Smooth muscle cell (in vitro differentiated cells): ENCODE measurements around the gene NR0B2. TPM values are rescaled to one million over a fixed set of nuclear protein-coding genes. Genes with fewer than 3 reads are reported as not detected.

Source experiments
- DNase-seq: peaks from one replicate; lab custom pipeline; 2025; ENCODE audit not compliant: unreplicated experiment; lab: John Stamatoyannopoulos, UW
- H2AFZ ChIP-seq: fragments of 200-600 bp; sonication (generic); 2 replicates; pipeline ENCODE4 v1.6.0; 2016; ENCODE audit warnings: antibody characterized with exemption, low read depth, mild to moderate bottlenecking
- H3F3A ChIP-seq: fragments of 200-600 bp; sonication (generic); 2 replicates; pipeline ENCODE4 v1.6.0; 2017; ENCODE audit warnings: antibody characterized with exemption, low read depth
- H3K27ac ChIP-seq: fragments of 200-600 bp; sonication (generic); 2 replicates; pipeline ENCODE4 v1.5.1; 2016; ENCODE audit warnings: low read depth, mild to moderate bottlenecking
- H3K27me3 ChIP-seq: fragments of 200-600 bp; sonication (generic); 2 replicates; pipeline ENCODE4 v1.6.1; 2016; ENCODE audit warnings: low read depth, mild to moderate bottlenecking
- H3K36me3 ChIP-seq: fragments of 200-600 bp; sonication (generic); 2 replicates; pipeline ENCODE4 v1.5.1; 2016; ENCODE audit warnings: low read depth
- H3K4me1 ChIP-seq: fragments of 200-600 bp; sonication (generic); 2 replicates; pipeline ENCODE4 v1.5.1; 2016; ENCODE audit warnings: low read depth
- H3K4me2 ChIP-seq: fragments of 200-600 bp; sonication (generic); 2 replicates; pipeline ENCODE4 v1.6.0; 2016; ENCODE audit warnings: mild to moderate bottlenecking
- H3K4me3 ChIP-seq: fragments of 200-600 bp; sonication (generic); 2 replicates; pipeline ENCODE4 v1.5.1; 2016; ENCODE audit warnings: mild to moderate bottlenecking
- H3K79me2 ChIP-seq: fragments of 200-600 bp; sonication (generic); 2 replicates; pipeline ENCODE4 v1.6.0; 2016; ENCODE audit warnings: low read depth, mild to moderate bottlenecking
- H3K9ac ChIP-seq: fragments of 200-600 bp; sonication (generic); 2 replicates; pipeline ENCODE4 v1.6.0; 2016; ENCODE audit warnings: low read depth
- H3K9me3 ChIP-seq: fragments of 200-600 bp; sonication (generic); replicated peaks from 2 replicates; pipeline ENCODE4 v1.5.1; 2016; ENCODE audit warnings: low read depth
- H4K20me1 ChIP-seq: fragments of 200-600 bp; sonication (generic); 2 replicates; pipeline ENCODE4 v1.6.0; 2016; ENCODE audit warnings: low read depth
- WGBS: methylation state at CpG from one replicate; pipeline ENCODE4 v1.1.7; 2016; ENCODE audit warnings: low lambda C conversion rate; 5-methylcytosine and 5-hydroxymethylcytosine counted together
- polyA plus RNA-seq: library from polyadenylated mRNA; unstranded; fragments of >200 nt; fragmentation: Nextera tagmentation; extraction: Ambion mirVana; gene quantifications from 2 replicates; pipeline ENCODE4 v1.2.1, GENCODE V29; 2016
- total RNA-seq: library from RNA; depleted of rRNA; stranded (reverse); fragments of >200 nt; gene quantifications from 2 replicates; pipeline ENCODE4 v1.2.3, GENCODE V29; 2014
- TF ChIP-seq, protein P1 (sequence below): fragments of 200-600 bp; sonication (generic); IDR thresholded peaks from 2 replicates; pipeline ENCODE4 v1.5.1; 2017; ENCODE audit warnings: borderline replicate concordance, mild to moderate bottlenecking, antibody characterized with exemption; ENCODE audit not compliant: insufficient read depth, poor library complexity, severe bottlenecking

Gene NR0B2
- total and polyA plus RNA-seq, 2 experiments from 2014 or later: not detected

DNA sequence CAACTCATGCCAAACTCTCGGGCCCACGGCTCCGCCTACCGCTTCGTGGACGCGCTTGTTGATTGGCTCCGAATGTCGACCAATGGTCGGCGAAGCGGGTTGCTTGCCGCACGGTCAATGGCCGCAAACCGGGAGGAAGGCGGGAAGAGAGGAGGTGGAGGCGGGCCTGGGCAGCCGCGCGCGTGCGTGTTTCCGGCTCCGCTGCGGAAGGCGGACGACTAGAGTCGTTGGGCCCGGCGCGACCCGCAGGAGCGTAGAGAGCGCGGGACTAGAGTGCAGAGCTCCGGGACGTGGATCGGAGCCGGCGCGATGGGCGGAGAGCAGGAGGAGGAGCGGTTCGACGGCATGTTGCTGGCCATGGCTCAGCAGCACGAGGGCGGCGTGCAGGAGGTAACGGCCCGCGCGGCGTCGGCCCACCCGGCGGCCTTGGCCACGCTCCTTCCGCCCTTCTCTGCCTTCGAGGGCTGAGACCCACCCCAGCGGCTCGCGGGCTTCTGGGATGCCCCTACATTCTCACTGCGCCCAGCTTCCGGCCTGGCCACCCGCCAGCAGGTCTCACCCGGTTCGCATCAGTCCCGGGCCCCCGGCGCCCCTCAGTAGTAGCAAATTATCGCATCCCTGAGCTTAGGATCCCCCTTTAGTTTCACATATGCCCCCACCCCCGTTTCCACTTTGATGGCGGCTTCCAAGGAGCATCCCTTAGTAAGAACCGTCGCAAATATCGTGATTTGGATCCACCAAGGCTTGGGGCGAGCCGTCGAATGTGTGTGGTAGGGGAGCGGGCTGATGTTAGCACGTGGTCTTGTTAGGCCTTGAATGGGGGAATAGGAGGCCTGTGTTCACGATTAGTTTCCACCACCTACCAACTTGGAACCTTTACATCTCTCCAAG is 8.0 kb upstream of the NR0B2 start, which contains the start of gene NUDC:
Gene NUDC, plus strand, starts transcription at position 204 of the 891 bp plus-strand sequence. Its CDS starts 106 bp downstream, at position 310.
- peak within 1 kb of the TSS; percentile 91 for H3K27ac ChIP-seq
- H3K9me3 ChIP-seq: no peaks in the 10 kb centered on the region
- H3K4me2 ChIP-seq: peak within 1 kb of the TSS; percentile 98
- DNase-seq: peak; percentile 86
- peaks cover 21% of the 10 kb centered on the region for H4K20me1 ChIP-seq
- 3% methylated on average over 62 of the region's 83 CpGs for WGBS
- H3F3A ChIP-seq: peaks cover 3% of the 10 kb centered on the region
- H3K27me3 ChIP-seq: no peaks in the 10 kb centered on the region
- TF ChIP-seq, protein P1, sequence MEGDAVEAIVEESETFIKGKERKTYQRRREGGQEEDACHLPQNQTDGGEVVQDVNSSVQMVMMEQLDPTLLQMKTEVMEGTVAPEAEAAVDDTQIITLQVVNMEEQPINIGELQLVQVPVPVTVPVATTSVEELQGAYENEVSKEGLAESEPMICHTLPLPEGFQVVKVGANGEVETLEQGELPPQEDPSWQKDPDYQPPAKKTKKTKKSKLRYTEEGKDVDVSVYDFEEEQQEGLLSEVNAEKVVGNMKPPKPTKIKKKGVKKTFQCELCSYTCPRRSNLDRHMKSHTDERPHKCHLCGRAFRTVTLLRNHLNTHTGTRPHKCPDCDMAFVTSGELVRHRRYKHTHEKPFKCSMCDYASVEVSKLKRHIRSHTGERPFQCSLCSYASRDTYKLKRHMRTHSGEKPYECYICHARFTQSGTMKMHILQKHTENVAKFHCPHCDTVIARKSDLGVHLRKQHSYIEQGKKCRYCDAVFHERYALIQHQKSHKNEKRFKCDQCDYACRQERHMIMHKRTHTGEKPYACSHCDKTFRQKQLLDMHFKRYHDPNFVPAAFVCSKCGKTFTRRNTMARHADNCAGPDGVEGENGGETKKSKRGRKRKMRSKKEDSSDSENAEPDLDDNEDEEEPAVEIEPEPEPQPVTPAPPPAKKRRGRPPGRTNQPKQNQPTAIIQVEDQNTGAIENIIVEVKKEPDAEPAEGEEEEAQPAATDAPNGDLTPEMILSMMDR: no peak
- peaks cover 16% of the 10 kb centered on the region for H3K4me1 ChIP-seq
- H2AFZ ChIP-seq: peak within 1 kb of the TSS; percentile 94
- peaks cover 42% of the 10 kb centered on the region for H3K79me2 ChIP-seq
- peak within 1 kb of the TSS; percentile 84 for H3K4me3 ChIP-seq
- H3K36me3 ChIP-seq: no peaks in the 10 kb centered on the region
- peak within 1 kb of the TSS; percentile 84 for H3K9ac ChIP-seq

DNA sequence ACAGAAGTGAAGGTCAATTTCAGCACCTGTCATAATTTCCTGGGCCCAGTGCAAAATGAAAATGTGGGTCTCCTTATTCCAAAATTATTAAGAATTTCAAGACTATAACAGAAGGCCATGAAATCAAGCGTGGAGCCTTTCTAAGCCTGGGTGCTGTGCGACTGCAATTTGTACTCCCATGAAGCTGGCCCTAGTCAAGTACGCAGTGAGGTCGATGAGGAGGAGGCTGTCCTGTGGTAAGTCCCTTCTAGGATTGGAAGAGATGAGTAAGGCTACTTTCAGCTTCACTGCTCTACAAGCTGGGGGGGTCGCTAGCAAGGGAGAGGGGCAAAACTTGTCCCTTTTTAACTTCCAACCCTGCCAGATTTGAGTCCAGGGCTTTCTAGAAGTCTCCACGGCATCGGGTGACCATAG is 7.4 kb upstream of the NR0B2 start:
- Histone ChIP-seq H3K4me1 (peaks cover 16% of the 10 kb centered on the region), H3K9ac (peak overlapping the region; percentile 84), H3F3A (peaks cover 3% of the 10 kb centered on the region), H3K36me3 (no peaks in the 10 kb centered on the region), H2AFZ (peak overlapping the region; percentile 94), H3K4me3 (peak overlapping the region; percentile 84), H3K4me2 (peak overlapping the region; percentile 98), H3K9me3 (no peaks in the 10 kb centered on the region), H4K20me1 (peaks cover 18% of the 10 kb centered on the region), H3K27me3 (no peaks in the 10 kb centered on the region), H3K27ac (peak overlapping the region; percentile 91), H3K79me2 (peaks cover 36% of the 10 kb centered on the region)
- 37% methylated on average over 7 of the region's 7 CpGs for WGBS
- no peak for DNase-seq
- TF ChIP-seq, protein P1: no peak

DNA sequence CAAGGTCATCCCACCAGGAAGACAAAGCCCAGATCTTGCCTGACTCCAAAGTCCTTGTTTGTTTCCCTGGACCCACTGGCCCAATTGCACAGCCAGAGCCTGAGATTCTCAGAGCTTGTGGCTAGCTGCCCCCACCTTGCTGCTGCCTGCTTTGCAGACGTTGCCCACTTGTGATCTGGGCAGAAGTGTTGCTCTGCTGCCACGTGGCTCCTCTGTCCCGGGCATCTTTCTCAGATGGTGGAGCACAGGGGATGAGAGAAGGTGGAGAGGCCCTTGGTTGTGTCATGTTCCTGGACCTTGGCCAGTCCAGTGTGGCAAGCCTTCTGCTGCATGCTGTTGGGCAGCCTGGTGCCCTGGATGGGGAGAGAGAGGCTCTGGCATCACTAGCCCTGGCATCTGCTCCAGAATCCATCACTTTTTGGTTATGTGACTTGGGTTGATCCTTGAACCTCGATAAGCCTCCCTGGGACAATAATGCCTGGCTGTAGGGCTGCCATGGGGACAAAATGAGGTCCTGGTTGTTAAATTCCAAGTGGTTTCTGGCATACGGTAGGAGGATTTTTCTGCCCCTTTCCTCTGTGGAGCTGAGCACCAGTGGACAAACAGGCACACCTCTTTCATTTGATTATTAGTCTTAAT is 1.5 kb upstream of the NR0B2 start:
- 70% methylated on average over 5 of the region's 5 CpGs for WGBS
- TF ChIP-seq, protein P1: no peak
- Histone ChIP-seq H4K20me1 (no peaks in the 10 kb centered on the region), H3K79me2 (no peaks in the 10 kb centered on the region), H3K4me3 (no peak overlapping the region), H3F3A (no peaks in the 10 kb centered on the region), H3K9me3 (no peaks in the 10 kb centered on the region), H3K27ac (no peak overlapping the region), H3K36me3 (no peaks in the 10 kb centered on the region), H3K27me3 (no peaks in the 10 kb centered on the region), H3K4me2 (no peak overlapping the region), H3K4me1 (no peaks in the 10 kb centered on the region), H3K9ac (no peak overlapping the region), H2AFZ (no peak overlapping the region)
- no peak for DNase-seq
